Measurements from ENCODE around the gene BAIAP2L1.
"Not testable (repeated sequence)": the region's sequence is repeated elsewhere in the genome, so short reads cannot be mapped to it uniquely, and the experiment has no call there.

Gene BAIAP2L1

DNA sequence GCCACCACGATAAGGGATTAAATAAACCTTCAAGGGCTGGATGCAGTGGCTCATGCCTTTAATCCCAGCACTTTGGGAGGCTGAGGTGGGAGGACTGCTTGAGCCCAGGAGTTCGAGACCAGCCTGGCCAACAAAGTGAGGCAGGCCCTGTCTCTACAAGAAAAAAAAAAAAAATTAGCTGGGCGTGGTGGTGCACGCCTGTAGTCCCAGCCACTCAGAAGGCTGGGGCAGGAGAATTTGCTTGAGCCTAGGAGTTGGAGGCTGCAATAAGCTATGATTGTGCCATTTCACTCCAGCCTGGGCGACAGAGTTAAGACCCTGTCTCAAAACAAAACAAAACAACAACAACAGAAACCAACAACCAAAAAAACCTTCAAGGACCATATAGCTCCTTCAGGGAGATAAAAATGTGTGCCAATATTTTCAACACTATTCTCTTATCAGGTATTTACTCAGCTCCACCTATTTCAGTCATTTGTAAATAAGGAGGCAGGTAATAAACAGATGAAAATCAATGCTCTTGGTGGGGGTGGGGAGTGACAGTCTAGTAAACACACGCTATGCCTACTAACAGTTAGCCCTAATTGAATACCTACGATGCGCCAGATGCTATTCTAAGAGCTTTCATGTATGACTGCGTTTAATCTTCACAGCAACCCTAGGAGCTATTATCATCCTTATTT, 13.2 kb downstream of the BAIAP2L1 start:
- Histone ChIP-seq H3K36me3 (replicated peaks) (no peaks in the 10 kb centered on the region), H3K27me3 (ENCODE audit: low read depth) (no peaks in the 10 kb centered on the region), H3K4me1 (no peaks in the 10 kb centered on the region), H3K4me3 (no peak overlapping the region), H3K9me3 (no peaks in the 10 kb centered on the region)
- no peak for DNase-seq (ENCODE audit: low spot score in 2 of 2)
- in situ Hi-C loops (cut with MboI; ENCODE audit: low sequenced_read_pairs), result no loop called here

DNA sequence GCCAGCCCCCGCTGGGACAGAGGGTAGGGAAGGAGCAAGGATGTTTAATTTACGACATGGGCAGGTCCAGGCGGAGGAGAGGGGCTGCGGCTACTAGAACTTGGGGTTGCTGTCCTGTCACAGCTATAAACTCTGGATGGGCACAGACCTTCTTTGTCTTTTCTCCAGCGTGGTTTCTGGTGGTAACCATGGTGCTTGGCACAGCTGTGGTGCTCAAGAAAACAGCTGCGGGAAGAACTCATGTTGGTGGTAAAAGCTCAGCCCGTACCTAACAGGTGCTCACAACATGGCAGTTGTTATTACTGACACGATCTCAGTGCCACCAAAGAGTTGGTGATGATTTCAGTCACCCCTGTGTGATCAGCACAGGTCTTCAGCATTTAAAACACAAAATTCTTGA, 13.8 kb downstream of the BAIAP2L1 start:
- Histone ChIP-seq H3K9me3 (no peaks in the 10 kb centered on the region), H3K27me3 (ENCODE audit: low read depth) (no peaks in the 10 kb centered on the region), H3K4me1 (no peaks in the 10 kb centered on the region), H3K36me3 (replicated peaks) (no peaks in the 10 kb centered on the region), H3K4me3 (no peak overlapping the region)
- in situ Hi-C loops (cut with MboI; ENCODE audit: low sequenced_read_pairs), result no loop called here
- no peak for DNase-seq (ENCODE audit: low spot score in 2 of 2)

- H3K9me3 ChIP-seq; H3K36me3 ChIP-seq (replicated peaks); H3K4me3 ChIP-seq; in situ Hi-C loops (cut with MboI; ENCODE audit: low sequenced_read_pairs); DNase-seq (ENCODE audit: low spot score in 2 of 2); H3K27me3 ChIP-seq (ENCODE audit: low read depth); H3K4me1 ChIP-seq: not testable (repeated sequence)
Observed at GRCh38 chr7:98385532-98385931, 15.4 kb downstream of the BAIAP2L1 start.

- Histone ChIP-seq H3K36me3 (replicated peaks) (no peaks in the 10 kb centered on the region), H3K4me3 (no peak overlapping the region), H3K4me1 (no peaks in the 10 kb centered on the region), H3K27me3 (ENCODE audit: low read depth) (no peaks in the 10 kb centered on the region), H3K9me3 (no peaks in the 10 kb centered on the region)
- no peak for DNase-seq (ENCODE audit: low spot score in 2 of 2)
- in situ Hi-C loops (cut with MboI; ENCODE audit: low sequenced_read_pairs), result no loop called here
Observed at GRCh38 chr7:98378210-98378819, 22.6 kb downstream of the BAIAP2L1 start.

GRCh38 chr7:98376711-98377110, 24.2 kb downstream of the BAIAP2L1 start:
- Histone ChIP-seq H3K27me3 (ENCODE audit: low read depth) (no peaks in the 10 kb centered on the region), H3K4me1 (no peaks in the 10 kb centered on the region), H3K9me3 (no peaks in the 10 kb centered on the region), H3K4me3 (no peak overlapping the region), H3K36me3 (replicated peaks) (no peaks in the 10 kb centered on the region)
- in situ Hi-C loops (cut with MboI; ENCODE audit: low sequenced_read_pairs), result no loop called here
- no peak for DNase-seq (ENCODE audit: low spot score in 2 of 2)

- Histone ChIP-seq H3K4me1 (no peaks in the 10 kb centered on the region), H3K36me3 (replicated peaks) (no peaks in the 10 kb centered on the region), H3K9me3 (no peaks in the 10 kb centered on the region), H3K27me3 (ENCODE audit: low read depth) (no peaks in the 10 kb centered on the region), H3K4me3 (no peak overlapping the region)
- DNase-seq (ENCODE audit: low spot score in 2 of 2), result no peak
- in situ Hi-C loops (cut with MboI; ENCODE audit: low sequenced_read_pairs), result no loop called here
Observed at GRCh38 chr7:98375664-98376063, 25.2 kb downstream of the BAIAP2L1 start.

DNA sequence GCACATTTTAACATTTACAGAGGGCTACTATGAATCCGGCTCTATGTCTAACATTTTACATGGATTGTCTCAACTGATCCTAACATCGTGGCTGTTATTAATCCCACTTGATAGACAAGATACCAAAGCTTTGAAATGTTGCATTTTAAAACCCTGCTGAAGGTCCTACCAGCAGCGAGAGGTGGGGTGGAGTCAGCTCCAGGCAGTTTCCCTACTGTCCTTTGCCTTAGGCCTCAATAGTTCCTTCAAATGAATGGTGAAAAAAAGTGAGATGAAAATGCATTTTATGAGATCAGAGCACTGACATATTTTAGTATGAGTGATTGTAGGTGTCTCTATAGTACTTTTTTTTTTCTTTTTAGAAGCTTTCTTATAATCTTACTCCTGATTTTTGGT, 26.6 kb downstream of the BAIAP2L1 start:
- Histone ChIP-seq H3K4me3 (no peak overlapping the region), H3K36me3 (replicated peaks) (no peaks in the 10 kb centered on the region), H3K27me3 (ENCODE audit: low read depth) (no peaks in the 10 kb centered on the region), H3K4me1 (no peaks in the 10 kb centered on the region), H3K9me3 (no peaks in the 10 kb centered on the region)
- no peak for DNase-seq (ENCODE audit: low spot score in 2 of 2)
- in situ Hi-C loops (cut with MboI; ENCODE audit: low sequenced_read_pairs), result no loop called here

GRCh38 chr7:98372993-98373392, 27.9 kb downstream of the BAIAP2L1 start:
- no peaks in the 10 kb centered on the region for H3K36me3 ChIP-seq (replicated peaks)
- no peaks in the 10 kb centered on the region for H3K9me3 ChIP-seq
- no peak overlapping the region for H3K4me3 ChIP-seq
- no peaks in the 10 kb centered on the region for H3K4me1 ChIP-seq
- no peak for DNase-seq (ENCODE audit: low spot score in 2 of 2)
- H3K27me3 ChIP-seq (ENCODE audit: low read depth), result no peaks in the 10 kb centered on the region
- in situ Hi-C loops (cut with MboI; ENCODE audit: low sequenced_read_pairs), result no loop called here

- Histone ChIP-seq H3K4me1 (no peaks in the 10 kb centered on the region), H3K36me3 (replicated peaks) (no peaks in the 10 kb centered on the region), H3K9me3 (no peaks in the 10 kb centered on the region), H3K4me3 (no peak overlapping the region), H3K27me3 (ENCODE audit: low read depth) (no peaks in the 10 kb centered on the region)
- in situ Hi-C loops (cut with MboI; ENCODE audit: low sequenced_read_pairs), result no loop called here
- DNase-seq (ENCODE audit: low spot score in 2 of 2), result no peak
Observed at GRCh38 chr7:98369726-98370125, 31.2 kb downstream of the BAIAP2L1 start.

- in situ Hi-C loops (cut with MboI; ENCODE audit: low sequenced_read_pairs), result no loop called here
- no peak for DNase-seq (ENCODE audit: low spot score in 2 of 2)
- Histone ChIP-seq H3K4me1 (no peaks in the 10 kb centered on the region), H3K27me3 (ENCODE audit: low read depth) (no peaks in the 10 kb centered on the region), H3K4me3 (no peak overlapping the region), H3K36me3 (replicated peaks) (no peaks in the 10 kb centered on the region), H3K9me3 (no peaks in the 10 kb centered on the region)
Observed at GRCh38 chr7:98368716-98369115, 32.2 kb downstream of the BAIAP2L1 start.

GRCh38 chr7:98366562-98366938, 34.3 kb downstream of the BAIAP2L1 start:
- Histone ChIP-seq H3K9me3 (no peaks in the 10 kb centered on the region), H3K4me1 (no peaks in the 10 kb centered on the region), H3K4me3 (no peak overlapping the region), H3K36me3 (replicated peaks) (no peaks in the 10 kb centered on the region), H3K27me3 (ENCODE audit: low read depth) (no peaks in the 10 kb centered on the region)
- DNase-seq (ENCODE audit: low spot score in 2 of 2), result no peak
- in situ Hi-C loops (cut with MboI; ENCODE audit: low sequenced_read_pairs), result no loop called here

DNA sequence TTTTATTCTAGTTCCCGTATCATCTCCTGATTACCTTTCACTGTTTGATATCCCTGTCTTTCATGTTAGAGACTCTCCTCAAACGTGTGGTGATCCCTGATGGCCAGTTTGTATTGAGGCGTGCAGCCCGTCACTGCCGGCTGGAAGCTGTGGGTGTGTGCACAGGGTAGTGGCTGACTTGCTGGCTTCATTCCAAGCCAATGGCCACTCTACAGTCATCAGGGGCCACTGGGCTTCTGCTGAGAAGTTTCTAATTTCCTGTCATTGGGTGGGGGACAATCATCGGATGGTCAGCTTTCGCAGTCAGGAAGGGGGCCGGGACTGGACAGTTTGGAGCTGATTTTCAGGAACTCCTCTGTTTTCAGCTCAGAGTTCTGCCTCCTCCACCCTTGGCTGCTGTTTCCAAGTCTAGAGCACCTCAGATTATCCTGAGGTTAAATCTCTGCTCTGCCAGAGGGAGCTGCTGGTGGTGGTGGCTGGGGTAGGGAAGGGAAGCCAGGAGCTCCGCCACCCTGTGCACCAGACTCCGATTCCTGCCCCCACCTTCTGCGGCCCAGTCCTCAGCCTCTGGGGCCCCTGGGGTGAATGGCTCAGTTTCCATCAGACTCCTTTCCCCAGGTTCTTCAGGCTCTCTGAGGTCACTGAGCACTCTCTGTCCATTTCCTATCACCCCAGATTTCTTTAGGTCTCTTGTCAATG, 34.9 kb downstream of the BAIAP2L1 start:
- no peak for DNase-seq (ENCODE audit: low spot score in 2 of 2)
- no peaks in the 10 kb centered on the region for H3K4me1 ChIP-seq
- in situ Hi-C loops (cut with MboI; ENCODE audit: low sequenced_read_pairs), result no loop called here
- H3K36me3 ChIP-seq (replicated peaks), result no peaks in the 10 kb centered on the region
- no peaks in the 10 kb centered on the region for H3K27me3 ChIP-seq (ENCODE audit: low read depth)
- H3K4me3 ChIP-seq, result no peak overlapping the region
- H3K9me3 ChIP-seq, result no peaks in the 10 kb centered on the region

- Histone ChIP-seq H3K4me3 (no peak overlapping the region), H3K9me3 (no peaks in the 10 kb centered on the region), H3K36me3 (replicated peaks) (no peaks in the 10 kb centered on the region), H3K27me3 (ENCODE audit: low read depth) (no peaks in the 10 kb centered on the region), H3K4me1 (no peaks in the 10 kb centered on the region)
- DNase-seq (ENCODE audit: low spot score in 2 of 2), result no peak
- in situ Hi-C loops (cut with MboI; ENCODE audit: low sequenced_read_pairs), result no loop called here
Observed at GRCh38 chr7:98364220-98364619, 36.7 kb downstream of the BAIAP2L1 start.

- Histone ChIP-seq H3K9me3 (no peaks in the 10 kb centered on the region), H3K27me3 (ENCODE audit: low read depth) (no peaks in the 10 kb centered on the region), H3K4me3 (no peak overlapping the region), H3K36me3 (replicated peaks) (no peaks in the 10 kb centered on the region), H3K4me1 (no peaks in the 10 kb centered on the region)
- in situ Hi-C loops (cut with MboI; ENCODE audit: low sequenced_read_pairs), result no loop called here
- no peak for DNase-seq (ENCODE audit: low spot score in 2 of 2)
Observed at GRCh38 chr7:98362517-98362916, 38.4 kb downstream of the BAIAP2L1 start.
